ENCODE measurements around the gene COCH.

DNA sequence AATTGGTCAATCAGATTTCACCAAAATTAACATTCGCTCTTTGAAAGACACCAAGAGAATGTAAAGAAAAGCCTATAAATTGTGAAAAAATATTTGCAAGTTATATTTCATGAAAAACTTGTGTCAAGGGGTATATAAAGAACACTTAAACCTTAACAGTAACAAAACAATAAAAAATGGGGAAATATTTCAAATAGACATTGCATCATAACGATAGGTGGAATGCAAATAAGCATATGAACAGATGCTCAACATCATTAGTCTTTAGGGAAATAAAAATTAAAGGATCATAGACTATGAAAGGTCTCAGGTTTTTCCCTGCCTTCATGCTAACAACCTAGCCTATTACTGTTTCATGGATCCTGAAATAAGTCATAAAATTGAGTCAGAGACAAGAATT lies 64.3 kb downstream of the COCH start:
- TF ChIP-seq SUZ12 (IDR thresholded peaks at IDR 0.05; ENCODE audit: extremely low read depth, insufficient read depth, insufficient read length) = no peak
- TF ChIP-seq ZNF274 (IDR thresholded peaks at IDR 0.05; ENCODE audit: low read depth, low read length) = no peak
- no peak for TF ChIP-seq YY1 (IDR thresholded peaks at IDR 0.05; ENCODE audit: insufficient read depth, insufficient read length)

Data from NT2/D1 (cell line).